NCI-H2081 treated with DMSO at 0.1 percent for 48 hours (cell line): ENCODE measurements around the gene CFAP73.
"Not testable (repeated sequence)": the region's sequence is repeated elsewhere in the genome, so short reads cannot be mapped to it uniquely, and the experiment has no call there.

Experiments
- DNase-seq: peaks from one replicate; lab custom pipeline; 2025; lab: John Stamatoyannopoulos, UW

Gene CFAP73

DNA sequence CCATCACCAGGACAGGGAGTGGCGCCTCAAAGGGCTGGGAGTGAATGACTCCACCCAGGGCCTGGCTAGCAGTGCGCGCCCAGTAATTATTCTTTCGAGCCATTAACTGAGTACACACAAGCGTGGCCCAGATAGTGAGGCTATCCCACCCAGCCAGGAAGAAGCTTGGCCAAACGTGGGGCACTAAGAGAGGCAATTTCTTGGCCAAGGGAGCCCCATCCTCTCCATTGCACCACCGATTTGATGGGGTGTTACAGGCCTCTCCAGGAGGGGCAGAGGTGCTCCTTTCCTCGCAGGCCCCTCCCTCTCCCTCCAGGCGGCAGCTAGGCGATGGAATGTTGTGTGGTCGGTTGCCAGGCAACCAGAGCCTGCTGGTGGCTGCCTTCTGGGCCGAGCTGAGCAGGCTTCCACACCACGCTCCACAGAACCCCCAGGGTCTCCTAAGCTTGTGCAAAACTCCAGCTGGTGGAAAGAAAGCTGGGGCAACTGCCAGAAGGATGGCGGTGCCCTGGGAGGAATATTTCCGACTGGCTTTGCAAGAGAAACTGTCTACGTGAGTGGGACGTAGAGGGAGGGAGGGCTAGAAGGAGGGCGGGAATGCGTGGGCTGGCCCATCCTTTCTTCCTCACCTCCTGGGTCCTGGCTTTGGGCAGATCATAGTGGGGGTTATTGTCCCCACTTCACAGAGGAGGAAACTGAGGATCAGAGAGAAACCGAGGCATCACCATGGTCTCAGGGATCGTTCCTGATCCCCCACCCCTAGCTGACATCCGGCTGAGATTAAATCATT, at the start of gene CFAP73:
Gene CFAP73, plus strand, starts transcription at position 364 of the 790 bp plus-strand sequence. Its CDS starts 134 bp downstream, at position 498.
- DNase-seq = no peak

DNA sequence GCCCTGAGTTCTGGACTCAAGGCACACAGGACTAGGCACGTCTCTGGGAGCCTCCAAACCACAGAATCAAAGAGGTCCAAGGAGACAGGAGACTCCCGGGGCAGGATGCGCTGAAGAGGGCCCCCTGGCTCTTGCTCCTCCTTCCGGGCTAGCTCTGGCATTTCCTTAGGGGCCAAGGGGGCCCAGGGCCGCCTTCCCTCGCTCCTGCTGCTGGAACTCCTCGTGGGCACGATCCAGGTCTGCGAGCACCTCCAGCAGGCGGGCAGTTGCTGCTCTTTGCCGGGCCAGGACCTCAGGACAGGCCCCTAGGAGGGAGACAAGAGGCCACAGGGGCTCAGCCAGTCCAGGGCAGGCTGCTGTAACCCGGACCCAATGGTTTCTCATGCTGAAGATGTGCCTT, 49.8 kb upstream of the CFAP73 start:
- DNase-seq = no peak

DNA sequence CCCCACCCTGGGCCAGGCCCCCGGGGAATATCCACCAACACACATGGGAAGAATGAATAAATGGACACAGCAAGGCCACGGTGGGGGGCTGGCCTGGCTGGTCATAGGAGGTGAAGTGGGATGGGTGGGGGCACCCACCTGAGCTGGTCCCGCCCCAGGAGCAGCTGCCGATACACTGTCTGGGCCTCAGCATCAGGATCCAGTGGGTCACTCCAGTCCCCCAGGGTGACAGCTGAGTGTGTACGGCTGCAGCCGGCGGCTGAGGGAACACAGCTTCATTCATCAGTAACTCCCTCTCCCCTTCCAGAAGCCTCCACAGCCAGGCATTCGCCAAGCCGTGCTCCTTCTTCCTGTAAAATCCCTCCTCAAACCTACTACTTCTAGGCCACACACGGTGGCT, 47.8 kb upstream of the CFAP73 start:
- DNase-seq = no peak

DNA sequence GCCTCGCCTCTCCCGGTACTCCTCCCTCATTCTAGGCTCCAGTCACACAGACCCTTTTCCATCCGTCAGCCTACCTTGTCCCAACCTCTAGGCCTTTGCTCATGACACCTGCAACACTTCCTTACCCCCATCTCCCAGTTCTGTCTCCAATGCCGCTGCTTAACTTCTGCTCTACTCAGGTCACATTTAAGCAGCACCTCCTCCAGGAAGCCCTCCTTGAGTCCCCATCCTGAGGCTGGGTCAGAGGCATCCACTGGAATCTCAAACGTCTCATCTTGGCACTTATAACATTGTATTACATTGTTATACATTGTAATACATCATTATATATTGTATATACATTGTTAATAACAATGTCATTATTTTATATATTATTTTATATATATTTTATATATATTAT, 46.7 kb upstream of the CFAP73 start:
- DNase-seq = no peak

DNA sequence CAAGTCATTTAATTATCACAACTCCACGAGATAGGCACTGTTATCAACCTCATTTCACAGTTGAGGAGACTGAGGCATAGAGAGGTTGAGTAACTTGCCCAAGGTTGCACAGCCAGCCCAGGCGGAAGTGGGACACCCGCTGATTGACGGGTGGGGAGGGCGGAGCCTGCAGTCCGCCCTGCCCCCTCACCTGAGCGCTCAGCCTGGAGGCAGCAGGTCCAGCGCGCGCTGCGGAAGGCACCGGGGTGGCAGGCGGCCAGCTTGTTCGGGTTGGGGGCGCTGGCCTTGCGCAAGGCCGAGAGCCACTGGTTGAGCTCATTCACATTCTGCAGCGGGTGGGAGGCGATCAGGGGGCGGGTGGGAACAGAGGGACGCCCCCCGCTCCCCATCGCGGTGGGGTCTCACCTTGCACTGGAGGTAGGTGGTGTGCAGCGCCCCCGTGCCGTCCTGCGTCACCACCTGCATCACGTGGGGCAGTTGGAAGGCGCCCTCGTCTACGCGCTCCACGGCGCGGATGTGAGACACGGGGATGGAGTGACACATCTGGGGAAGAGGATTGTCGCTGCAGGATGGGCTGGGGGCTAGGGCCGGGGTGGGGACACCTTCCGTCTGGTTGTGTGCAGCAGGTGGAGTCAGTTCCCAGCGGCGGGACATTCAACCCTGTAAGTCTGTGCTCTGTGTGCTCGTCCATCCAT, 45.6 kb upstream of the CFAP73 start:
- no peak for DNase-seq

DNA sequence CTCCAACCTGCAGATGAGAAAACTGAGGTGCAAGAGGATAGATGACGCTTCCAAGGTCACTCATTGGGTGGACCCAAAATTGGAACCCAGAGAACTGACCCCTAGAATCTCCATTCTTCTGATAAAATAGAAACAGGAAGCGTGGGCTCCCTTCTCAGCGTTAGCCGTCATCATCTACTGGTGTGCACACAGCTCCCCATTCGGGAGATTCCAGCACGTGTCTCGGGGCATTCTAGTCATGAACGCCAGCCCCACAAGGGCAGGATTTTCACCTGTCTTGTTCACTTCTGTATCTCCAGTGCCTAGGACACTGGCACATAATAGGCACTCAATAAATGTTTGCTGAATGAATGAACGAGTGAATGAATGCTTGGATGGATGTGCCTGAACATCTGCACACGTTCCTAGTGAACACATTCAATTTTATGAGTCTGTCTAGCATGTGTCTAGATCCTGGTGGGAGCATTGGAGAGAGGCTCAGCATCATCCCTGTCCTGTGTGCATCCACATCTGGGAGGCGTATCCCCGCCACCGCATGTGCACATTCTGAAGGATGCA, 44.5 kb upstream of the CFAP73 start:
- no peak for DNase-seq

DNA sequence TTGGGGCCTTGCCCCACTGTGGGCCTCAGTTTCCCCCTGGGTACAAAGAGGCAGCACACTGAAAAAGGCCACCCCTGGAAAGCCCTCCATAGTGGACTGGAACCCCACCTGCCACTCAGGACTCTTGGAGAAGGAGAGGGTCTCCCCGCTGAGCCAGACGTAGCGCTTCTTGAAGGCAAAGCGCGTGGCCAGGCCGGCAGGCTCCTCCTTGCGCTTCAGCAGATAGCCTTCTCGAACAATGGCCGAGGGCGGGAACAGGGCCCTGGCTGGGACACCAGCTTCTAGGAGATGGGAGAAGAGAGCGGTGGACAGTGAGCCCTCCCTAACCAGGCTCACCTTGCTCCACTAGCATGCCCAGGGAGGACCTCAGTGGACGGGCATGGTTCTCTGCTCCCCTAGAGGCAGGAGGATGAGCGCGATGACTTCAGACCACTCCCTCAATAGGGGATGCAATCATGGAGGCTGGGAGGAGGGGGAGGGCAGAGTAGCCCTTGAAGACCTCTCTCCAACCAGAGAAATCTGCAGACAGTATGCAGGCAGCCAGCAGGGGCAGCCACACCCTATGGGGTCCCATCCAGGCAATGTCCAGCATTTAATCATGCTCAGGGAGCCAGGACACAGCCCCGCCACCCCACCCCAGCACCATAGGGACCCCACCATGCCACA, 43.8 kb upstream of the CFAP73 start:
- DNase-seq = no peak

DNA sequence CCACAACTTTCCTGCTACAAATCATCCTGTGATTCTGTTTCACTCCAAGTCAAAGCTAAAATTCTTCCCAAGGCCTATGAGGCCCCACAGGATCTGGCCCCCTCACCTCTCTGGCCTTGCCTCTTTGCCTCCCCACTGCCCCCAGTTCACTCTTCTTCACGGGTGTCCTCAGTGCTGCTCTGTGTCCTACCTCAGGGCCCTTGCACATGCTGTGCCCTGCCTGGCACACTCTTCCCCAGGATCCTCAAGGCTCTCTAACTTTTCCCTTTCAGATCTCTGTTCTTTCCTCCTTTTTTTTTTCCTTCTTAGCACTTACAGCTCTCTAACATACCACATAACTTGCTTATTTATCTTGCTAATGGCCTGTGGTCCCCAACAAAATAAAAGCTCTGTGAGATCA, 43.2 kb upstream of the CFAP73 start:
- no peak for DNase-seq

DNA sequence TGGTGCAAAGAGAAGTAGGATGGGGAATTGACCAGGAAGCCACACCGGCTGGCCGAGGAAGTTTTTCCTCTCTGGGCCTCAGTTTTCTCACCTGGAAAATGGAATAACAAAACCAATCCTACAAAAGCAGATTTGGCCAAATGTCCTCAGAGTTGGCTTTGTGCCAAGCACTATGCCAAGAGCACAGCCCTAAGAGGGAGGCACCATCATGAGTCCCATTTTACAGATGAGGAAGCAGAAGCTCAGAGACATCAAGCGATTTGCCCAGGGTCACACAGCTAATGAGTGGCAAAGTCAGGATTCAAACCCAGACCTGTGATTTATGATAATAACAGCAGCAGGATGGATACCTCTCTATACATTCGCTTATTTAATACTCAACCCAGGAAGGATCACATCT, 41.2 kb upstream of the CFAP73 start:
- DNase-seq = no peak

DNA sequence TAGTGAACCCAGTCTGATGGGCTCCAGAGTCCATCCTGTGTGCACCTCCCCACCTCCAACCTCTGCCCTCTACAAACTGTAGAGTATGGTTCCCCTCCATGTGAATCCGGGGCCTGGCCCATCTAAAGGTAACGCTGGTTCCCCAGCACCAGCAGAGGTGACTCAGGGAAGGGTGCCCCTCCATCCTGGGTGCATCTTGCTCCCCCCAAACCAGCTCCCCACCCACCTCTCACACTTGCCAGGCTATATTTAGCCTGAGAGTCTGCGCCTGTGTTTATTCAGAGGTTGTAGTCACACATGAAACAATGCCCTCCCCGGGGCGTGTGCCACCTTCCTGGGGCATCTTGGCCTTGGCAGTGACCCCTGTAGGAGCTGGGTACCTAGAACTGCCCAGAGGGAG, 40.2 kb upstream of the CFAP73 start:
- DNase-seq = no peak

DNA sequence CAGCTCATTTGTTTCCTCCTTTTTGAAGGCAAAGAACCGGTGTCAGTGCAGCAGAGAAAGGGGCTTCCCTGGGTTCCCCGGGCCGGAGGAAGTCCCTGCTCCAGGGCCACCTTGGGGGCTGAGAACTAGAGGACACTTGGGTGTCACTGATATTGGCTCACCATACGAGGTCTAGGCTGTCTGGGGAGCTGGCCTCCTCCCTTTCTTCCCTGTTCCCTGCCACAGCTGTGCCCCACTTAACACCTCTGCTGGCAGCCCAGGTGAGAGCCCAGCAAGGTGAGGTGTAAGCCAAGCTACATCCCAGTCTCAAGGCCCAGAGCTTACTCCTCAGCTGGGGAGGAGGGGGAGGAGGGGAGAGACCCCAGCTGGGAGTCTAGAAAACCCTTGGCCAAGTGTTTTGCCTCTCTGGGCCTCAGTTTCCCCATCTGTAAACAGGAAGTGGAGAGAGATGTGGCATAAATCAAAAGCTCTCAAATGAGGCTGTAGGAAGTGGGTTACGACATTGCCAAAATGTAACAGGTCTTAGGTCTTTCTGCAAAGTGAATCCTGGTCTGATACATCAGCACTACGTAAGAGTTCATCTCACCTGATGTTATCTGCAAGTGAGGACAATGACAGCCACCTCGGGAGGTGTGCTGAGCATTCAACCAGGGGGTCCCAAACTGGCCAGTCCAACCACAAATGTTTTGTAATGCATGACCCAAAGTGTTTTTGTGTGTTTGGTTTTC, 39.5 kb upstream of the CFAP73 start:
- DNase-seq = no peak

DNA sequence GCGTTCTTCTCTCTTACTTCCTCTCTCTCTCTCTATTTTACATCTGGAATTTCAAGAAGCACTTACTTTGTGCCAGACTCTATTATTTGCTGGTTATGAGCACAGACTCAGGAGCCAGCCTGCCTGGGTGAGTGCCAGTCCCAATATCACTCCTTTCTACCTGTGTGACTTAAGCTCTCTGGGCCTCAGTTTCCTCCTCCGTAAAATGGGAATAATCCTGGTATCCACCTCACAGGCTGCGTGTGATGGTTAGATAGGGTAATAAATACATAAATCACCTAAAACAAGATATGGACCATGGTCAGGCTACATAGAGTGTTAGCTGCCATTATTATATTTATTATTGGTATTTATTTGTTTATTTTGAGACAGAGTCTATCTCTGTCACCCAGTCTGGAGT, 38.3 kb upstream of the CFAP73 start:
- no peak for DNase-seq

DNA sequence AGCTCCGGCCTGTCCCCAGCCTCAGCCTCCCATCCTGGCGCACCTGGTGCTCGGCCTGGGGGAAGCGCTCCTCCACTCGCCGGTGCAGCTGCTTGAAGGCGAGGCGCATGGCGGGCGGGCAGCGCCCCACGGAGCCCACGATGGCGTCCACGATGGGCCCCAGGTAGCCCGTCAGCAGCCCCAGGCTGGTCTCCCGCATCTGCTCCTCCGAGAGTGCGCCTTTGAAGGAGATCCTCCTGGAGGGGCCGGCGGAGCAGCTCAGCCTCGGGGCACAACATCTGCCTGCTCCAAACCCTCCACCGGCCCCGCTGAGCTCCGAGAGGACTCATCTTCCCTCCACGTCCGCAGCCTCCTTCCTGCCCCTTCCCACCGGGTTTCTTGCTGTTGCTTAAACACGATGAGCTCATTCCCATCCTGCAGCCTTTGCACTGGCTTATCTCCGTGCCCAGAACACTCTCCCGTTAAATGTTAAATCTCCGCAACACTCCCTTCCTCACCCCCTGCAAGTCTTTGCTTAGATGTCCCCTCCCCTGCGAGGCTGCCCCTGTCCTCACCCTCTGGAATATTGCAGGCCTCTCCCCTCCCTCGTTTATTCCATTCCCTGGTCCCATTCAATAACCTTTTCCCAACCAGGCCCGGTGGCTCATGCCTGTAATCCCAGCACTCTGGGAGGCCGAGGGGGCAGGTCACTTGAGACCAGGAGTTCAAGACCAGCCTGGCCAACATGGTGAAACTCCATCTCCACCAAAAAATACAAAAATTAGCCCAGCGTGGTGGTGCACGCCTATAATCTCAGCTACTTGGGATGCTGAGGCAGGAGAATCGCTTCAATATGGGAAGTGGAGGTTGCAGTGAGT, 37.3 kb upstream of the CFAP73 start:
- no peak for DNase-seq

DNA sequence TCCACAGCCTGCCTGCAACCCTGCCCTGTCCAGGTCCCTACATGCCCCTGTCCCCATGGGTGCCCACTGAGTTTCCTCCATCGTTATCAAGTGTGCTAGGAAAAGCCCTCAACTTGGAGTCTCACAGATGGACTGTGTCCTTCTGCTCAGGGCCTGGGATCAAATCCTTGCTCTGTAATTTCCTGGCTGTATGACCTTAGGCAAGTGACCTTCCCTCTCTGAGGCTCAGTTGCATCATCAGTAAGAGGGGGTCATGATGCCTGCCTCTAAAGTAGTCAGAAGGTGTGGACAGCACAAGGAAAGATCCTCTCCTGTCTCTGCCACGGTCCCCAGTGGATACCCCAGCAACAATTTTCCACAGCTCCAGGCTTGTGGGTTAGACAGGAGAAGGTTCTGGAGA, 36.1 kb upstream of the CFAP73 start:
- DNase-seq = no peak

DNA sequence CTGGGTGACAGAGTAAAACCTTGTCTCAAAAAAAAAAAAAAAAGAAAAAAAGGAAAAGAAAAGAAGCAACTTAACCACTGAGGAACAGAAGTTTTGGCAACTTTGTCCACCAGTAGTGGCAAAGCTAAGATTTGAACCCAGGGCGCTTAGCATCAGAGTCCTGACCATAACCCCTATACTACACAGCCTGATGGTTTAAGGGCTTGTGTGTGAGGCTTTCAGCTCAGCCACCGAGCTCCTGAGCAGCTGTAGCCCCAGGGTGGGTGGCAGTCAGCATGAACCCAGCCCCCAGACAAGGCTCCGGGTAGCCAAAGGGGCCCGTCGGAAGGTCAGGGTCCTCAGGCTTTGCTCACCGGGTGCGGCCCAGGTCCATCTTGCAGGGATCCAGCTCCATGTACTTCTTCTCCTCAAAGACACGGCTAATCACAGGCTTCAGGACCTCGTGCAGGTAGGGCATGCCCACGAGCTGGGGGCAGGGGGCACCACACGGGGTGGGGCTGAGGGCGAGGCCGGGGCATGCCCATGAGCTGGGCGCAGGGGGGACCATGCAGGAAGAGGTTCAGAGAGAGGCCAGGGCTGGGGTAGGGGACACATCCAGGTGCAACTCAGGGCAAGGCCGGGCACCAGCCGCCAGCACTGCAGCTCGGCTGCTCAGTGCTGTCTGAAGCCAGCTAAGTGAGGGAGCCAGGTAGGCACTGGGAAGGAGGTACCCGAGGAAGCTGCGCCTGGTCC, 34.9 kb upstream of the CFAP73 start:
- DNase-seq = no peak

DNA sequence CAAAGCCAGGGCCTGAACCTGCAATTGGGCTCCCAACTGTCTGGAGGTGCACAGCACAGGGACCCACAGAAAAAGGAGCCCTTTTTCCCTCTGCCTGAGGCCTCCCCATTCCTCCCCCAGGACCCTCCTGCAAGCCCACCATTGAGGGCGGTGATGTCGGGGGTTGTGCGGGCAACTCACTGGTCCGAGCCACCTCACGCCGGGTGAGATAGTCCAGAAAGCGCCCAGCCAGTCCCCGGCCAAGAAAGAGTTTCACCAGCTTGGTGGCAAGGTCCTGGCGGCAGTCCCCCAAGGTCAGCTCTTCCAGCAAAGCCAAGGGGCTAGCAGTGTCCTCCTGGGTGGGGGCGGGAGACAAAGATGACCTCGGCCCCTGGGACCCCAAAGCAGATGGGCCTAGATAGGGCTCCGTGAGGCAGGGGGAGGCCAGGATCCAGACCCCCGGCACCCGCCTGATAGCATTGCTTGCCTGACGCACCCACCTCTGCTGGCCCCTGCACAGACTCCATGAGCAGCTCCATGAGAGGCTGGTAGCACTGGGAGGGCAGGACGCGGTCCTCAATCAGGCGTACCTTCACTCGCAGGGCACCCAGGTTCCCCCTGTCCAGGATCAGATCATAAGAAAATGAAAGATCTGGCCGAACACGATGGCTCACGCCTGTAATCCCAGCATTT, 33.9 kb upstream of the CFAP73 start:
- DNase-seq = no peak

DNA sequence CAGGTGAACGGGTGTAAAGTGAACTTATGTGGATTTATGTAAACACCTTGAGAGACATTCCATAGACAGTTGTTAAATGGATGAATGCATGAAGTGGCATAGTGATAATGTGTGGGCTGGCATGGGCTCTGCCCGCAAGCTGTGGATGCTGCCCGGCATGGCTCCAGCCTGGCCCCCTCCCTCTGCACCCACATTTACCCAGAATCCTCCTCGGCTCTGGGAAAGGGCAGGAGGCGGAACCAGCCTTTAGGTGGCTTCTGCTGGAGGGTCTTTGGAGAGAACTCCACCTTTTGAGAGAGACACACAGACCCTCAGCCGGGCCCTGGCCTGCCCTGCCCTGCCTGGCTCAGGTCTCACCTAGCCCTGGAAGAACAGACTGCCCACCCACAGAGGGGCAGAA, 32.6 kb upstream of the CFAP73 start:
- no peak for DNase-seq

DNA sequence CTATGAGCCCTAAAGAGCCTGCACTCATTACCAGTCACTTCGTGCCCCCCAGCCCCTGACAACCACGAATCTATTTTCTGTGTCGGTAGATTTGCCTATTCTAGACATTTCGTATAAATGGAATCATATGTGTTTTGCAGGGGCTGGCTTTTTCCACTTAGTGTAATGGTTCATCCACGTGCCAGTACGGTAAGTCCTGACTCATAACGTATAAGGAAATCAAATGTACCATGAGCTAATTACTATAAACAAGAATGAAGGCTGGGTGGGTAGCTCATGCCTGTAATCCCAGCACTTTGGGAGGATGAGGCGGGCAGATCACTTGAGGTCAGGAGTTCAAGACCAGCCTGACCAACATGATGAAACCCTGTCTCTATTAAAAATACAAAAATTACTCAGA, 31.8 kb upstream of the CFAP73 start:
- DNase-seq = not testable (repeated sequence)

DNA sequence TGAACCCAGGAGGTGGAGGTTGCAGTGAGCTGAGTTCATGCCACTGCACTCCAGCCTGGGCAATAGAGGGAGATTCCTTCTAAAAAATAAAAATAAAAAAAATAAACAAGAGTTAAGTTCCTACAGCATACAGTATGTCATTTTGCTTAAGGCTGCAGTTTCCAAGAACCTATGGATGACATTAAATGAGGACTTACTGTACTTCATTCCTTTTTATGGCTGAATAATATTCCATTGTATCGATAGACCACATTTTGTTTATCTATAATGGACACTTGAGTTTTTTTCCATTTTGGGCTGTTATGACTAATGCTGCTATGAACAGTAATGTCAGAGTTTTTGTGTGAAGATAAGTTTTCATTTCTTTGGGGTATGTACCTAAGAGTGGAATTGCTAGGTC, 31.4 kb upstream of the CFAP73 start:
- no peak for DNase-seq
